GM12873 (cell line): ENCODE results near the gene A3GALT2.

Source experiments
- CTCF ChIP-seq: IDR thresholded peaks from 2 replicates; pipeline ENCODE4 v1.5.1; 2012; ENCODE audit warnings: low read depth, mild to moderate bottlenecking, moderate library complexity, low read length, control low read depth; ENCODE audit not compliant: insufficient read depth; ENCODE audit errors: missing control alignments

A3GALT2 gene

DNA sequence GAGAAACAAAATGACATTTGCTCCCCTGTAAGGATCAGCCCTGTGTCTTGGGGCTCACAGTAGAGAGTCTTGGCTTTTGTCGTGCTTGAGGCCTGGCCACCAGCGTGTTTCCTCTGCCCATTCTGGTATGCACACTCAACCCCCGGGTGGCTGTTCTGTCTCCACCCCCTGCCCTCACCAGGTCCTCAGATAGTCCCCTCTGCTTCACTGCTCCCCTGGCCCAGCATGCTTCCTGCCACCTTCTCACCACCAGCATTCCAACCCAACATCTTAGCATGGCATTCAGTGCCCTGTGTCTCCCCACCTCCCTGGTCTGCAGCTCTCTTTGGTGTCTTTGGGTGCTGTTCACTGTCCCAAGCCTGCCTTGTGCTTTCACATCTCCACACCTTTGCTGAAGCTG is 48.4 kb downstream of the A3GALT2 start:
- TF ChIP-seq CTCF: no peak

GRCh38 chr1:33271666-33272505 is 49.0 kb downstream of the A3GALT2 start:
- no peak for TF ChIP-seq CTCF

- TF ChIP-seq CTCF: no peak
Measured at GRCh38 chr1:33270808-33271465, 50.0 kb downstream of the A3GALT2 start.

- no peak for TF ChIP-seq CTCF
Measured at GRCh38 chr1:33270379-33270778, 50.5 kb downstream of the A3GALT2 start.

DNA sequence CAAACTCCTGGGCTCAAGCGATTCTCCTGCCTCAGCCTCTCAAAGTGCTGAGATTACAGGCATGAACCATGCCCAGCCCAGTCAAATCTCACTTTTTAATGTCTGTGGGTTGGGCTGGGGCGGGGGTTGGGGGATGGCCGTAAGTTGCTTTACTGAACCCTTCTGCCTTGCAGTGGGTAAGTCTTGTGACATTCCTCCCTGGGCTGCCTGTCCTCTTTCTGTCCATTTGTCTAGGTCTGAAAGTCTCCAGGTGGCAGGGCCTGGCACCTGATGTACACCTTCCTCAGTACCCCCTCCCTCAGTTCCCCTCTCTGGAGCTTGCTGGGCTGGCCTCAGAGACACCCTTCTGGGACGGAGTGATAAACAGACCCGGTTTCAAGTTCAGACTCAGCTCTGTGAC is 51.3 kb downstream of the A3GALT2 start:
- TF ChIP-seq CTCF: no peak

DNA sequence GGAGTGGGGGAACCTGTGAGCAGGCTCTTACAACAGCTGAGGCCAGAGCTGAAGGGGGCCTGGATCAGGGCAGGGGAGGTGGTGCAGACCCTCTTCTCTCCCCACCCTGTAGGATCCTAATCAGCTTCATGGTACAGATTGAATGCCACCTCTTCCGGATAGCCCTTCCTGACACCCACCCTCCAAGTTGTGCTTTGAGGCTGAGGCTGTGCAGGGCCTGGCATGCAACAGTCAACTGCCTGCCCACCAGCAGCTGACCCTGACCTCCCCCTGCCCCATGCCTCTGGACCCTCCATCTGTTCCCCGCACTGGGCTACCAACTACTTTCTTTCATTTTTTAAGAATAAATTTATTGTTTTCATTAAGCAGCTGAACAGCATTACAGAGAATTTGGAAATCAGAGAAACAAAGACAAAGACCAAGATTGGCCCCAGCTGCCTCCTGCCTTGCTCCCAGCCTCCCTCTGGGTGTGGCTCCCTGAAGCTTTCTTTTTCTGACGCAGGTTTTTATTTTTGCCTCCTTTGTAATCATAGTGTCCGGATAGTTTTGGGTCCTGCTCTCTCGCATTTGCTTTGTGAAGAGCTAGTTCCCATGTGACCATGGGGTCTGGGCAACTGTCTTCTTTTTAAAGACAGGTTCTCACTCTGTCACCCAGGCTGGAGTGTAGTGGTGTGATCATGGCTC is 51.8 kb downstream of the A3GALT2 start:
- no peak for TF ChIP-seq CTCF

DNA sequence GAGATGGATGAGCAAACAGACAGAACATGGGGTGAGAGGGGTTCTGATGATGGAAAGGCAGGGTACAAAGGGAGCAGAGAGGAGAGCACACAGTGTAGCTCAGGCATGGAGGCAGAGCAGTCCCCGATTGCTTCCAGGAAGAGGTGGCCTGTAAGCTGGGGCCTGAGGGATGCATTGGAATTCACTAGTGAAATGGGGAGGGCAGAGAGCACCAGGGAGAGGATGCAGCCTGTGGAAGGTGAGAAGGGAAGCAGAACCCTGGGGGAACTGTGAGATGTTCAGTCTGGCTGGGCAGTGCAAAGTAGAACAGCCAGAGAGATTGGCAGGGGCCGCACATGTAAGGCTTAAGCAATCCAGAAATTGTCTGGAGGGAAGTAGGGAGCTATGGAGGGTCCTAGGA is 52.4 kb downstream of the A3GALT2 start:
- TF ChIP-seq CTCF: no peak
